Effector memory CD8-positive, alpha-beta T cell (primary cell): ENCODE results near the gene NOS1AP.

Experiments
- ATAC-seq: fragments of 150-1000 bp; cut with Tn5 transposase; replicated peaks from 2 replicates; pipeline ENCODE4 v1.10.0; 2021; ENCODE audit warnings: mild to moderate bottlenecking, moderate library complexity
- DNase-seq, 3 experiments: peaks; one replicate each; pipeline ENCODE4 v3.0.0; 2021
- H3K27ac Mint-ChIP-seq, 2 donors: one replicate each; pipeline ENCODE4 v1.8.0; 2022; ENCODE audit warnings: mild to moderate bottlenecking in 2 of 2, mixed read lengths in 2 of 2, moderate library complexity in 2 of 2
- H3K27me3 Mint-ChIP-seq, 2 donors: one replicate each; pipeline ENCODE4 v1.8.0; 2022; ENCODE audit warnings: mixed read lengths in 2 of 2
- H3K36me3 Mint-ChIP-seq: one replicate; pipeline ENCODE4 v1.8.0; 2022; ENCODE audit warnings: mild to moderate bottlenecking, moderate library complexity, mixed read lengths; ENCODE audit not compliant: insufficient read depth
- H3K4me1 Mint-ChIP-seq, 2 donors: one replicate each; pipeline ENCODE4 v1.8.0; 2022; ENCODE audit warnings: low read depth in 2 of 2, mixed read lengths in 2 of 2
- H3K4me3 Mint-ChIP-seq, 2 donors: one replicate each; pipeline ENCODE4 v1.8.0; 2022; ENCODE audit warnings: mild to moderate bottlenecking in 2 of 2, mixed read lengths in 2 of 2, moderate library complexity in 2 of 2
- H3K9me3 Mint-ChIP-seq, 2 donors: one replicate each; pipeline ENCODE4 v1.8.0; 2022; ENCODE audit warnings: mixed read lengths in 2 of 2
- total RNA-seq, 9 experiments: gene quantifications; one replicate each; lab custom pipeline; 2026; lab: John Stamatoyannopoulos, UW

Gene NOS1AP
- 0 to 0.46 (median 0) reads per million in 9 experiments for total RNA-seq

GRCh38 chr1:162069334-162070093, at the start of gene NOS1AP:
Gene NOS1AP, plus strand, starts transcription at chr1:162069691. Its CDS starts 487 bp downstream, at chr1:162070178.
- DNase-seq (peak; percentile 42 to 58 (median 55)), ATAC-seq (peak; percentile 97)
- H3K4me3 Mint-ChIP-seq = peak within 1 kb of the TSS; percentile 78 to 83
- no peak within 1 kb of the TSS for H3K27ac Mint-ChIP-seq
- no peaks in the 10 kb centered on the region for H3K36me3 Mint-ChIP-seq
- H3K4me1 Mint-ChIP-seq = peaks cover 8 to 9% of the 10 kb centered on the region in 2 donors
- H3K27me3 Mint-ChIP-seq = peaks cover 66 to 75% of the 10 kb centered on the region in 2 donors
- no peaks in the 10 kb centered on the region for H3K9me3 Mint-ChIP-seq

GRCh38 chr1:162020150-162020549, 49.3 kb upstream of the NOS1AP start:
- no peak for ATAC-seq
- Mint-ChIP-seq H3K4me1 (peaks cover 8 to 11% of the 10 kb centered on the region in 2 donors), H3K36me3 (no peaks in the 10 kb centered on the region), H3K9me3 (no peaks in the 10 kb centered on the region), H3K4me3 (no peak overlapping the region), H3K27me3 (peaks cover 50 to 91% of the 10 kb centered on the region in 2 donors), H3K27ac (no peak overlapping the region)
- no peak for DNase-seq

GRCh38 chr1:162021124-162021523, 48.4 kb upstream of the NOS1AP start:
- Mint-ChIP-seq H3K27me3 (peaks cover 49 to 91% of the 10 kb centered on the region in 2 donors), H3K36me3 (no peaks in the 10 kb centered on the region), H3K9me3 (no peaks in the 10 kb centered on the region), H3K4me3 (no peak overlapping the region), H3K4me1 (peaks cover 8 to 11% of the 10 kb centered on the region in 2 donors), H3K27ac (no peak overlapping the region)
- DNase-seq (no peak), ATAC-seq (no peak)

GRCh38 chr1:162022626-162023025, 46.9 kb upstream of the NOS1AP start:
- Mint-ChIP-seq H3K36me3 (no peaks in the 10 kb centered on the region), H3K4me3 (peak overlapping the region; percentile 89 to 91)
- ATAC-seq = no peak

GRCh38 chr1:162023181-162023546, 46.3 kb upstream of the NOS1AP start:
- peaks cover 54 to 90% of the 10 kb centered on the region in 2 donors for H3K27me3 Mint-ChIP-seq
- no peak for DNase-seq
- ATAC-seq = no peak
- H3K36me3 Mint-ChIP-seq = no peaks in the 10 kb centered on the region
- H3K4me3 Mint-ChIP-seq = peak overlapping the region; percentile 89 to 91
- H3K4me1 Mint-ChIP-seq = peaks cover 8 to 11% of the 10 kb centered on the region in 2 donors
- H3K27ac Mint-ChIP-seq = peak overlapping the region in 1 of 2 donors; percentile 57
- no peaks in the 10 kb centered on the region for H3K9me3 Mint-ChIP-seq

More at GRCh38 chr1:162022626-162023025, 46.9 kb upstream of the NOS1AP start:
- H3K9me3 Mint-ChIP-seq = no peaks in the 10 kb centered on the region
- no peak overlapping the region for H3K27ac Mint-ChIP-seq
- H3K4me1 Mint-ChIP-seq = peaks cover 8 to 11% of the 10 kb centered on the region in 2 donors
- no peak for DNase-seq
- peaks cover 51 to 90% of the 10 kb centered on the region in 2 donors for H3K27me3 Mint-ChIP-seq

- Mint-ChIP-seq H3K36me3 (no peaks in the 10 kb centered on the region), H3K27me3 (peaks cover 59 to 92% of the 10 kb centered on the region in 2 donors), H3K4me1 (peaks cover 8 to 11% of the 10 kb centered on the region in 2 donors), H3K4me3 (peak within 1 kb of the TSS; percentile 89 to 91), H3K27ac (peak within 1 kb of the TSS in 1 of 2 donors; percentile 57), H3K9me3 (no peaks in the 10 kb centered on the region)
- ATAC-seq (peak; percentile 64), DNase-seq (peak in 1 of 3 experiments; percentile 10)
Observed at GRCh38 chr1:162023547-162024501, 45.7 kb upstream of the NOS1AP start, which contains the start of gene OLFML2B. Gene OLFML2B, minus strand, starts transcription at chr1:162023869. Its CDS starts 439 bp downstream, at chr1:162023430.

GRCh38 chr1:162025541-162025940, 44.0 kb upstream of the NOS1AP start:
- H3K9me3 Mint-ChIP-seq = no peaks in the 10 kb centered on the region
- H3K4me3 Mint-ChIP-seq = no peak overlapping the region
- H3K4me1 Mint-ChIP-seq = peaks cover 8 to 11% of the 10 kb centered on the region in 2 donors
- H3K36me3 Mint-ChIP-seq = no peaks in the 10 kb centered on the region
- no peak overlapping the region for H3K27ac Mint-ChIP-seq
- DNase-seq (no peak), ATAC-seq (no peak)
- H3K27me3 Mint-ChIP-seq = peaks cover 65 to 87% of the 10 kb centered on the region in 2 donors

- Mint-ChIP-seq H3K36me3 (no peaks in the 10 kb centered on the region), H3K27me3 (peaks cover 70 to 87% of the 10 kb centered on the region in 2 donors), H3K9me3 (no peaks in the 10 kb centered on the region), H3K4me3 (no peak overlapping the region), H3K27ac (no peak overlapping the region), H3K4me1 (peaks cover 8 to 11% of the 10 kb centered on the region in 2 donors)
- ATAC-seq = no peak
- DNase-seq = no peak
Observed at GRCh38 chr1:162026881-162027280, 42.6 kb upstream of the NOS1AP start.

GRCh38 chr1:162028726-162029125, 40.8 kb upstream of the NOS1AP start:
- ATAC-seq (no peak), DNase-seq (no peak)
- H3K9me3 Mint-ChIP-seq = no peaks in the 10 kb centered on the region
- no peak overlapping the region for H3K27ac Mint-ChIP-seq
- H3K36me3 Mint-ChIP-seq = no peaks in the 10 kb centered on the region
- H3K4me3 Mint-ChIP-seq = no peak overlapping the region
- peaks cover 5 to 6% of the 10 kb centered on the region in 2 donors for H3K4me1 Mint-ChIP-seq
- H3K27me3 Mint-ChIP-seq = peaks cover 68 to 76% of the 10 kb centered on the region in 2 donors

GRCh38 chr1:162029157-162029556, 40.3 kb upstream of the NOS1AP start:
- no peak overlapping the region for H3K27ac Mint-ChIP-seq
- H3K4me3 Mint-ChIP-seq = no peak overlapping the region
- H3K27me3 Mint-ChIP-seq = peaks cover 71 to 76% of the 10 kb centered on the region in 2 donors
- peaks cover 4 to 5% of the 10 kb centered on the region in 2 donors for H3K4me1 Mint-ChIP-seq
- DNase-seq = no peak
- no peak for ATAC-seq
- H3K36me3 Mint-ChIP-seq = no peaks in the 10 kb centered on the region
- H3K9me3 Mint-ChIP-seq = no peaks in the 10 kb centered on the region

- no peaks in the 10 kb centered on the region for H3K4me1 Mint-ChIP-seq
- ATAC-seq (no peak), DNase-seq (no peak)
- H3K27ac Mint-ChIP-seq = no peak overlapping the region
- H3K27me3 Mint-ChIP-seq = peaks cover 62 to 64% of the 10 kb centered on the region in 2 donors
- no peaks in the 10 kb centered on the region for H3K9me3 Mint-ChIP-seq
- H3K4me3 Mint-ChIP-seq = no peak overlapping the region
- H3K36me3 Mint-ChIP-seq = no peaks in the 10 kb centered on the region
Observed at GRCh38 chr1:162030759-162031280, 38.7 kb upstream of the NOS1AP start.

GRCh38 chr1:162033428-162033827, 36.1 kb upstream of the NOS1AP start:
- Mint-ChIP-seq H3K36me3 (no peaks in the 10 kb centered on the region), H3K4me1 (no peaks in the 10 kb centered on the region), H3K27ac (no peak overlapping the region), H3K27me3 (peaks cover 56 to 57% of the 10 kb centered on the region in 2 donors), H3K4me3 (no peak overlapping the region), H3K9me3 (no peaks in the 10 kb centered on the region)
- DNase-seq = no peak
- ATAC-seq = no peak

GRCh38 chr1:162035241-162035640, 34.2 kb upstream of the NOS1AP start:
- Mint-ChIP-seq H3K27ac (no peak overlapping the region), H3K4me1 (no peaks in the 10 kb centered on the region), H3K27me3 (peaks cover 66% of the 10 kb centered on the region in 2 donors), H3K36me3 (no peaks in the 10 kb centered on the region), H3K9me3 (no peaks in the 10 kb centered on the region), H3K4me3 (no peak overlapping the region)
- DNase-seq = no peak
- ATAC-seq = no peak
